Measurements from ENCODE around the gene TXNRD3. TPM values are rescaled to one million over a fixed set of nuclear protein-coding genes. Genes with fewer than 3 reads are reported as not detected.
A peak's percentile ranks its signal among the peaks of the same experiment; 100 is the strongest.

TXNRD3 gene
- total and polyA plus RNA-seq, 2 donors (not counting 1 experiment from before 2014, with no cell fraction given), result 5.2 to 8.8 TPM

DNA sequence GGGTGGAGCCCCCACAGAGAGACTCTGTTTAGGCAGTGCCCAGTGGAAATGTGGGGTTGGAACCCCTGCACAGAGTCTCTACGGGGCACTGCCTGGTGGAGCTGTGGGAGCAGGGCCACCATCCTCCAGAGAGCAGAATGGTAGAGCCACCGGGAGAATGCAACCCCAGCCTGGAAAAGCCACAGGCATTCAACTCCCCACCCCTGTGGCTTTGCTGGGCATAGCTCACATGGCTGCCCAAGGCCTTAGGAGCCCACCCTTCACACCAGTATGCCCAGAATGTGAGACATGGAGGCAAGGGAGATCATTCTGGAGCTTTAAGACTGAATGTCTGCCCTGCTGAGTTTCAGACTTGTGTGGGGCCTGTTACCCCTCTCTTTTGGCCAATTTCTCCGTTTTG, 30.1 kb upstream of the TXNRD3 start:
- no peaks in the 10 kb centered on the region for H3K9me3 ChIP-seq (ENCODE audit: control insufficient read depth, insufficient read depth, low read depth, low read length)
- no peaks in the 10 kb centered on the region for H3K79me2 ChIP-seq (ENCODE audit: control insufficient read depth, insufficient read depth, low read length)
- H3K4me1 ChIP-seq (ENCODE audit: control insufficient read depth, extremely low read depth, insufficient read depth, low read length), result no peaks in the 10 kb centered on the region
- H3K27ac ChIP-seq (ENCODE audit: insufficient read depth, low read length), result no peak overlapping the region
- no peak overlapping the region for H3K4me3 ChIP-seq (replicated peaks in 1 of 4; ENCODE audit: control extremely low read depth in 1 of 4, insufficient read depth in 1 of 4, low read depth in 3 of 4, low read length in 4 of 4)
- DNase-seq (ENCODE audit: low read depth in 2 of 2), result peak in 1 of 2 donors; percentile 59
- TF ChIP-seq, protein P1, sequence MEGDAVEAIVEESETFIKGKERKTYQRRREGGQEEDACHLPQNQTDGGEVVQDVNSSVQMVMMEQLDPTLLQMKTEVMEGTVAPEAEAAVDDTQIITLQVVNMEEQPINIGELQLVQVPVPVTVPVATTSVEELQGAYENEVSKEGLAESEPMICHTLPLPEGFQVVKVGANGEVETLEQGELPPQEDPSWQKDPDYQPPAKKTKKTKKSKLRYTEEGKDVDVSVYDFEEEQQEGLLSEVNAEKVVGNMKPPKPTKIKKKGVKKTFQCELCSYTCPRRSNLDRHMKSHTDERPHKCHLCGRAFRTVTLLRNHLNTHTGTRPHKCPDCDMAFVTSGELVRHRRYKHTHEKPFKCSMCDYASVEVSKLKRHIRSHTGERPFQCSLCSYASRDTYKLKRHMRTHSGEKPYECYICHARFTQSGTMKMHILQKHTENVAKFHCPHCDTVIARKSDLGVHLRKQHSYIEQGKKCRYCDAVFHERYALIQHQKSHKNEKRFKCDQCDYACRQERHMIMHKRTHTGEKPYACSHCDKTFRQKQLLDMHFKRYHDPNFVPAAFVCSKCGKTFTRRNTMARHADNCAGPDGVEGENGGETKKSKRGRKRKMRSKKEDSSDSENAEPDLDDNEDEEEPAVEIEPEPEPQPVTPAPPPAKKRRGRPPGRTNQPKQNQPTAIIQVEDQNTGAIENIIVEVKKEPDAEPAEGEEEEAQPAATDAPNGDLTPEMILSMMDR (conservative IDR thresholded peaks at IDR 0.05 in 1 of 2, IDR thresholded peaks at IDR 0.05 in 1 of 2; ENCODE audit: low read depth in 1 of 2, low read length in 2 of 2), result no peak
- no peak for TF ChIP-seq EZH2 (IDR thresholded peaks at IDR 0.05; ENCODE audit: low read length, missing control alignments)
- no peaks in the 10 kb centered on the region for H4K20me1 ChIP-seq (ENCODE audit: control insufficient read depth, extremely low read depth, insufficient read depth, low read length)
- H2AFZ ChIP-seq (ENCODE audit: low read length), result no peak overlapping the region
- peaks cover 9% of the 10 kb centered on the region for H3K27me3 ChIP-seq (ENCODE audit: control insufficient read depth, insufficient read depth, low read length)
- H3K36me3 ChIP-seq (ENCODE audit: control insufficient read depth, insufficient read depth, low read length), result no peaks in the 10 kb centered on the region
- H3K9ac ChIP-seq (ENCODE audit: insufficient read depth, low read length), result no peak overlapping the region
- no peak overlapping the region for H3K4me2 ChIP-seq (ENCODE audit: extremely low read depth, insufficient read depth, low read length)

DNA sequence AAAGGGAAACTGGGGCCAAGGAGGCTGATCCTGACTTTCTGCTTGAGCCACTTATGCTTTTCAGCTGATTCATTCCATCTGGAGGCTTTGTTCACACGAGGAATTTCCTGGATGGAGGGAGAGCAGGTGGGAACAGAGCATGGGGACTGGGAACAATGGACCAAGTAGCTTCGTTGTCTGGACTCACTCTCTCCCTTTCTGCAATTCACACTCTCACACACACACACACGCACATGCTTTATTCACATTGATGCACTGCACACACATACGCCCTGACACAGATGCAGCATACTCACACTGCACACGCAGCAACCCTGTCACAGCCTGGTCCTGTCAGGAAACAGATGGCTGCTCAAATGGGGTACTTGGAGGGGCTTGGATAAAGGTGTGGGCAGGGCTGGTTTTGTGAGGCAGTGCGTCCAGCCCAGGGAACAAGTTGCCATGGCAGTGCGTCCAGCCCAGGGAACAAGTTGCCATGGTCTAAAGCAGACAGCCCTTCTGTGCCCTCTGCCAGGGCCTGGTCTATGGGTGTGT, 29.4 kb upstream of the TXNRD3 start:
- Histone ChIP-seq H3K27me3 (ENCODE audit: control insufficient read depth, insufficient read depth, low read length) (peaks cover 9% of the 10 kb centered on the region), H2AFZ (ENCODE audit: low read length) (no peak overlapping the region), H3K36me3 (ENCODE audit: control insufficient read depth, insufficient read depth, low read length) (no peaks in the 10 kb centered on the region), H3K4me1 (ENCODE audit: control insufficient read depth, extremely low read depth, insufficient read depth, low read length) (no peaks in the 10 kb centered on the region), H3K9me3 (ENCODE audit: control insufficient read depth, insufficient read depth, low read depth, low read length) (no peaks in the 10 kb centered on the region), H3K4me3 (replicated peaks in 1 of 4; ENCODE audit: control extremely low read depth in 1 of 4, insufficient read depth in 1 of 4, low read depth in 3 of 4, low read length in 4 of 4) (no peak overlapping the region), H3K9ac (ENCODE audit: insufficient read depth, low read length) (no peak overlapping the region), H3K4me2 (ENCODE audit: extremely low read depth, insufficient read depth, low read length) (no peak overlapping the region), H3K27ac (ENCODE audit: insufficient read depth, low read length) (no peak overlapping the region), H3K79me2 (ENCODE audit: control insufficient read depth, insufficient read depth, low read length) (no peaks in the 10 kb centered on the region), H4K20me1 (ENCODE audit: control insufficient read depth, extremely low read depth, insufficient read depth, low read length) (no peaks in the 10 kb centered on the region)
- TF ChIP-seq EZH2 (IDR thresholded peaks at IDR 0.05; ENCODE audit: low read length, missing control alignments), result no peak
- TF ChIP-seq, protein P1 (conservative IDR thresholded peaks at IDR 0.05 in 1 of 2, IDR thresholded peaks at IDR 0.05 in 1 of 2; ENCODE audit: low read depth in 1 of 2, low read length in 2 of 2), result no peak
- DNase-seq (ENCODE audit: low read depth in 2 of 2), result peak in 1 of 2 donors; percentile 72

DNA sequence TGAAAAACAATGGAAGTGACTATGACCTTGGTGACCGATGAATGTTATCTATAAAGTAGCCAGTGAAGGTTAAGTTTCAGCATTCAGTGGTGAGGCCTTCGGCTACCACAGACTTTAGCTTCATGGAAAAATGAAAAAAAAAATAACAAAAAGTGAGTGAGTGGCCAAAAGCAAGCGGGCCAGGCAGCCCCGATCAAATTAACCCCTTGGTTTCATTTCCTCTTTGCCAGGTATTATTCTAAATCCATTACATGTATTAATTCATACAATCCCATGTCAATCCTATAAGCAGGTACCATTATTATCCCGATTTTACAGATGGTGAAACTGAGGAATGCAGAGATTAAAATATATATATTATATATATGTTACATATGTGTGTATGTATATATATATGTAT, 28.1 kb upstream of the TXNRD3 start:
- no peaks in the 10 kb centered on the region for H3K36me3 ChIP-seq (ENCODE audit: control insufficient read depth, insufficient read depth, low read length)

More for the DNA sequence above, 28.1 kb upstream of the TXNRD3 start:
- TF ChIP-seq EZH2 (IDR thresholded peaks at IDR 0.05; ENCODE audit: low read length, missing control alignments), result no peak
- TF ChIP-seq, protein P1 (conservative IDR thresholded peaks at IDR 0.05 in 1 of 2, IDR thresholded peaks at IDR 0.05 in 1 of 2; ENCODE audit: low read depth in 1 of 2, low read length in 2 of 2), result no peak
- Histone ChIP-seq H3K4me3 (replicated peaks in 1 of 4; ENCODE audit: control extremely low read depth in 1 of 4, insufficient read depth in 1 of 4, low read depth in 3 of 4, low read length in 4 of 4) (no peak overlapping the region), H4K20me1 (ENCODE audit: control insufficient read depth, extremely low read depth, insufficient read depth, low read length) (no peaks in the 10 kb centered on the region), H3K9me3 (ENCODE audit: control insufficient read depth, insufficient read depth, low read depth, low read length) (no peaks in the 10 kb centered on the region), H2AFZ (ENCODE audit: low read length) (no peak overlapping the region), H3K27ac (ENCODE audit: insufficient read depth, low read length) (no peak overlapping the region), H3K4me2 (ENCODE audit: extremely low read depth, insufficient read depth, low read length) (no peak overlapping the region), H3K79me2 (ENCODE audit: control insufficient read depth, insufficient read depth, low read length) (no peaks in the 10 kb centered on the region), H3K27me3 (ENCODE audit: control insufficient read depth, insufficient read depth, low read length) (peaks cover 9% of the 10 kb centered on the region), H3K4me1 (ENCODE audit: control insufficient read depth, extremely low read depth, insufficient read depth, low read length) (no peaks in the 10 kb centered on the region), H3K9ac (ENCODE audit: insufficient read depth, low read length) (no peak overlapping the region)
- DNase-seq (ENCODE audit: low read depth in 2 of 2), result no peak

Data from fibroblast of lung (primary cell).